GM10266 (cell line): ENCODE measurements around the gene RNASE9.

ENCODE experiments used
- DNase-seq: peaks from one replicate; pipeline ENCODE4 v3.0.0; 2012; ENCODE audit errors: extremely low spot score
- TF ChIP-seq, protein P1 (sequence below): IDR thresholded peaks from 2 replicates; pipeline ENCODE4 v1.5.1; 2012; ENCODE audit warnings: mild to moderate bottlenecking, low read depth; ENCODE audit not compliant: control insufficient read depth, insufficient read depth; ENCODE audit errors: missing control alignments

Gene RNASE9

DNA sequence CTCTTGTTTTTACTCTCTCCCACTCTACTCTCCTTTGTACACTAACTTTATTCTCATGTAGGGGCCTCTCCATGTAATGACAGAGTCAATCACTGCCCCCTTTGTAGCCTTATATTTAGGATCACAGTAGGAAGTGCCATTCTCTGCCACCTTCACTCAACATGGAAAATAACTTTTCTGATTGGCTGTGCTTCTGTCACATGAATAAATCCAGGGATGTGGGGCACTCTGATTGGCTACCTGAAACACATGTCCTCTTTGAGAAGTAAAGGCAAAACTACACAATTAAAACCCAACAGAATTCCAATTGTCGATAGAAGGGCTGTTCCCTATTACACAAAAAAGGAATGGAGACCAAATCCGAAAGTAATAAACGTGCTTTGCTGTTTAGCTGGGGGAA, at the start of gene RNASE9:
TSS of gene RNASE9 (minus strand) at position 87 of the 400 bp plus-strand sequence.
- TF ChIP-seq, protein P1, sequence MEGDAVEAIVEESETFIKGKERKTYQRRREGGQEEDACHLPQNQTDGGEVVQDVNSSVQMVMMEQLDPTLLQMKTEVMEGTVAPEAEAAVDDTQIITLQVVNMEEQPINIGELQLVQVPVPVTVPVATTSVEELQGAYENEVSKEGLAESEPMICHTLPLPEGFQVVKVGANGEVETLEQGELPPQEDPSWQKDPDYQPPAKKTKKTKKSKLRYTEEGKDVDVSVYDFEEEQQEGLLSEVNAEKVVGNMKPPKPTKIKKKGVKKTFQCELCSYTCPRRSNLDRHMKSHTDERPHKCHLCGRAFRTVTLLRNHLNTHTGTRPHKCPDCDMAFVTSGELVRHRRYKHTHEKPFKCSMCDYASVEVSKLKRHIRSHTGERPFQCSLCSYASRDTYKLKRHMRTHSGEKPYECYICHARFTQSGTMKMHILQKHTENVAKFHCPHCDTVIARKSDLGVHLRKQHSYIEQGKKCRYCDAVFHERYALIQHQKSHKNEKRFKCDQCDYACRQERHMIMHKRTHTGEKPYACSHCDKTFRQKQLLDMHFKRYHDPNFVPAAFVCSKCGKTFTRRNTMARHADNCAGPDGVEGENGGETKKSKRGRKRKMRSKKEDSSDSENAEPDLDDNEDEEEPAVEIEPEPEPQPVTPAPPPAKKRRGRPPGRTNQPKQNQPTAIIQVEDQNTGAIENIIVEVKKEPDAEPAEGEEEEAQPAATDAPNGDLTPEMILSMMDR = no peak
- no peak for DNase-seq

DNA sequence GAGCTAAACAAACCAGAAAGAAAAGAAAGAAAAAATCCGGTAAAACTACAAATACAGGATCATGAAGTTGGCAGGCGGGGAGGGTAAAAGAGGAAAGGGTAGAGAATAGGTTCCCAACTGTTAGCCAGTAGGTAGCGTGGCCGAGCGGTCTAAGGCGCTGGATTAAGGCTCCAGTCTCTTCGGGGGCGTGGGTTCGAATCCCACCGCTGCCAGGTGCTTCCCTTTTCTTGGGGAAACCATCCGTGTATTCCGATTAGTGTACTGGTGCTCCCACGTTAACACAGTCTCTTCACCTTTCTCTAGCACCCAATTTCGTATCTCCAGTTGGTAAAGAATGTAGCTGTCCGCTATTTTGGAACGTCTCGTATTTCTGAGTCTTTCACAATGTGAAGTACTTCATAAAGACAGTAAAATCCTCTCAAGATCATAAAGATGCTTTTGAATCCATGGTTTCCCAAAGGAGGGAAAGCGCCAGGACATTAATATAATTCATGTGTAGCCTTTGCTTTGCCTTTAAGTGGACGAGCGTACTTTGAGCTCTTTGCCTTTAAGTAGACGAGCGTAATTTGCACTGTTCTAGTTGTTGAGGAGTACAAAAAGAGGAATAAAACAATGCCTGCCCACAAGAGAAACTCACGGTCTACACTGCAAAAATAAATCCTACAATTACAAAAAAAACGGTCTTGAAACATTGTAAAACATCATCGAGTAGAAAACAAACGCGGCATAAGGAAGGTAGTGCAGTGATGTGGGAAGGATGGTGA, 49.3 kb upstream of the RNASE9 start:
- DNase-seq = no peak
- TF ChIP-seq, protein P1 = no peak

DNA sequence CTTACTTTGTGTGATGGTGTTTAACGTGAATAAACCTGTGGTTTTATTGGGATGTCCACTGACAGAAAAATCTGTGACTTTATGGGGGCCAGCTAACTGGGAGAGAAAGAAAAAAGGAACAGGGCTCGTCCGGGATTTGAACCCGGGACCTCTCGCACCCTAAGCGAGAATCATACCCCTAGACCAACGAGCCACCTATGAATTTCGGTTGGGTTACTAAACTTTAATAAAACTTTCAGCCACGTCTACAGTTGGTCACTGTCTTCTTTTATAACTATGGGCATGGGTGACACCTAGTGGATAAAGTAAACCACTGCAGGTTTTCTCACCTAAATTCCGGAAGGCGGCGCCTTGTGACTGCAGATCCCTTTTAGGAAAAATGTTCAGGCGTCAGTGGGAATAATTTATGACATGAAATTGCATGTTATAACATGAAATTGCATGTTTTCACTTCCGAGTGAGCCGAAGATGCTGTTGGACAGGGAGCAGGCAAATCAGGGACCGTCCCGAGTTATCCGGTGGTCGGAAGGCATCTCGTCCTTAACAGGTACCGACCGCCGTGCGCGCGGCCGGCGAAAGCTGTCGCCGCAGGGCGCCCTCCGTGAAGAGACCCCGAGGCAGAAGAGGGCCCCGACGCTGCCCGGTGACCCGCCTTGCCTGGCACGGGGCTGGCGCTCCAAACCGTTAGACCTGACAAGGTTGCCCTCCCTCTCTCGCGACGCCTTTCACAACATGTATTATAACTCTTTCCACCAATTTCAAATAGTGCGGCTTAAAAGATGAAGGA, 48.6 kb upstream of the RNASE9 start:
- TF ChIP-seq, protein P1 = peak; percentile 97
- DNase-seq = peak; percentile 73

DNA sequence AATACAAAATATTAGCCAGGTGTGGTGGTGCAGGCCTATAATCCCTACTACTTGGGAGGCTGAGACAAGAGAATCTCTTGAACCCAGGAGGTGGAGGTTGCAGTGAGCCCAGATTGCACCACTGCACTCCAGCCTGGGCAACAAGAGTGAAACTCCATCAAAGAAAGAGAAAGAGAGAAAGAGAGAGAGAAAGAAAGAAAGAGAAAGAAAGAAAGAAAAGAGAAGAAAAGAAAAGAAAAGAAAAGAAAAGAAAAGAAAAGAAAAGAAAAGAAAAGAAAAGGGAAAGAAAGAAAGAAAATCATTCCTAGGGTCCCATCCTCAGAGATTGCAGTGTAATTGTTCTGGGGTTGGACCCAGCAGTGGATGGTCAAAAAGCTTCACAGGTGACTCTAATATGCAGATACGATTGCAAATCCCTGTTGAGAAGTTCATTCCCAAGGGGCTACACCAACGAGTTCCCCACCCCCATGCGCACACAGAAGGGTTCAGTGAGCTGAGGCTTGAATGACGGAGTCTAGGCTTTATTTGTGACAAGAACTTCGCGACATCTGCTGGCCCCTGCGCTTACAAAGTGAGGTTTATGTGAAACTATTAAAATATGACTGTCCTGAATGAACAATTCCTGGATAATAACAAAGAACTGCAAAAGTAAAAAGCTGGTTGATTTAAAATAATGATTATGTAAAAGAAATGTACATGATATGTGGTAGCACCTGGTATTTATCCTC, 47.7 kb upstream of the RNASE9 start:
- TF ChIP-seq, protein P1 = no peak
- DNase-seq = no peak

DNA sequence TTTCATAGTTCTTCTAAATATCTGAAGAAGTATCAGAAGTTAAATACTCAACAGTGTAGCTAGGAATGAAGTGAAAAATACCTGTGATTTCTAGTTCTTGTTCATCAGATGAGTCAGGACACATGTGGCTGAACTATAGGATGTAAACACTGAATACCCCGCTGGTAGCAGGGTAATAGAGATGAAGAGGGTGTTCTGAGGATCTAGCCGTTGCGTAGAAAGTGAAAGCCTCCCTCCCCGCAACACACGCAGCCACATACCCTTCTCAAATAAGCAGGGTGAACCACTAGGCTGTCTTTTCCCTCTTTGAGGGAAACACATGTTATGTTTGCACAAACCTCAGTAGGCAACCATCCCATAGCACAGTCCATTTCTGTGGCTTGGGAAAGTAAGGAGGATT, 46.8 kb upstream of the RNASE9 start:
- DNase-seq = no peak
- TF ChIP-seq, protein P1 = no peak

DNA sequence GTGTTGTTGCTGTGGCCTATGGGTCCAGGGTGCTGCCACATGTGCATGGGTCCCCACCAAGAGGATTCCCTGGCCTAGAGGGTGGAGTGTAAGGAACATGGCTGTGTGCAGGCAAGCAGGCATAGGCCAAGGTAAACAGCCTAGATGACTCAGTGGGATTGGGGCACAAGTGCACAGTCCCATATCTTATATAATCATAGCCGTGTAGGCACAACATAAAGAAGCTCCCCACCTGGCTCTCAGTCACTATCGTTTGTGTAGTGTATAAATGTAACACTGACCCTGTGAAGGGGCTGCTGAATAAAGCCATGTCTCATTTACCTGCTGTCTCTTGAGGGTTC, 46.0 kb upstream of the RNASE9 start:
- no peak for DNase-seq
- TF ChIP-seq, protein P1 = no peak
